AG08395 (cell line): ENCODE data around the gene SLC36A1.
A peak's percentile ranks its signal among the peaks of the same experiment; 100 is the strongest.

ENCODE experiments used
- DNase-seq: peaks from one replicate; pipeline ENCODE4 v3.0.0; 2012; ENCODE audit warnings: mixed read lengths, low spot score

SLC36A1 gene

DNA sequence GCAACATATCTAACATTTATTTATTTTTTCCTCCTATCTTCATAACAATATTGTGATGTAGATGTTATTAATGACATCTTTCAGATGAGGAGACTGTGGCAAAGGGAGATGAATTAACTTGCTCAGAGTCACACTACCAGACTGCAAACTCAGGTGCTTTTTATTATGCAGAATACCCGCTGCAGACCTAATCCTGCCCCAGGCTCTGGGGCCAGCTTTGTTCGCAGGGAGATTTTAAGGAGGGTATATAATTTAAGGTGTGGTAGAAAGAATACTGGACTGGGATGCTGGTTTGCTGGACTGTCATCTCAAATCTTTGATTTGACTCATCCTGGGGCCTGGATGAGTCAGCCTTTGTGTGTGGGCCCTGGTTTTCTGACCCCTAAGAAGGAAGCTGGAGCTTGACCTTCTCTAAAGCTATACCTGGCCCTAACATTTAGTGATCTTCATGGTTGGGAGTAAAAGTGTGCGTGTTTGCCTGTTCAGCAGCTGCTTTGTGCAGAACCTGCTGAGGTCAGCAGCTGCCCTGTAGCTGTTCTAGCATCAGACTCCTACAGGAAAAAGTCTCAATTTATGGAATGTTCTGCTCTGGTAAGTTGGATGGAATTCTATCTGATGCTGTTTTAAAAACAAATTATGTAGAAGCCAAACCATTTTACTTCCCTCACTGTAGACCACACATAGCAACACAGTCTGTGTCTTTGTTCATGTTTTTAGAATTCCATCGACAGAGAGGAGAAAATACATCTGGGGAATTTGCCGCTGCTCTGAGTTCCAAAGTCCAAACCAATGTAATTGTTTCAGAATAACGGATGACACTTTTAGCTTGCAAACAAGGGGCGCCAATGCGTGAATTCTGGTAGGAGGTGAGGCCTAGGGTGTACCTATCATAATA lies 4.5 kb downstream of the SLC36A1 start:
- peak; percentile 48 for DNase-seq

DNA sequence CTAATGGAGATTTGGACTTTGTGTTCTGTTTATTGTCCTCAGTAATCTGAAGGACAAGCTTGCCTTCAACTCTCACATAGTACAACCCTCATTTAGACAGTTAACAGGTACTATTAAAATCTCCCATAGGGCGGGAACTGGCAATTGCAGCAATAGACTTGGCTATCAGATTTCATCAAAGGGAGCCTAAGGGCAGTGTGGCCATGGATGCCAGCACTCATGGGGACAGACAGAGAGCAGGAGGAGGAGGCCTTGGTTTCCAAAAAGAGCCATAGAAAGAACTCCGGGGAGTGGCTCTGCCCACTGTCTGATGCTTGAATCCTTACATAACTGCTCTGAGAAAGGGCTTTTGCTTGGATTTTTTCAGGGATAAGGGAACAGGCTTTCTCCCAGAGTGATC lies 6.8 kb downstream of the SLC36A1 start:
- DNase-seq: no peak

DNA sequence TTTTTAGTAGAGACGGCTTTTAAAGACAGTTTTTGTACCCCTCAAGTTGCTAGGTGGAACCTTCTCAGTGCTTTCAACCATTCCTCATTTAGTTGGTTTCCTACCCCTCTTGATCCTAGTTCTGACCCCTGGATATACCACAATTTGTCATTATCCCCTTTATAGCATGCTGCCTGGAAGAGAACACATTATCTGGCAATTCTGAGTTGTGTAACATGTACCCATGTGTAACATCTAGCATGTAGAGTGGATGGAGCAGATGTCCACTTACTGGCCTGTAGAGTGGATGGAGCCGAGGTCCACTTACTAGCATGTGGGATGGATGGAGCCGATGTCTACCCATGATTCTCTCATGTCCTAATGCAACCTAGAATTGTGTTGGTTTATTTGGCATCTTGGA lies 7.5 kb downstream of the SLC36A1 start:
- no peak for DNase-seq

DNA sequence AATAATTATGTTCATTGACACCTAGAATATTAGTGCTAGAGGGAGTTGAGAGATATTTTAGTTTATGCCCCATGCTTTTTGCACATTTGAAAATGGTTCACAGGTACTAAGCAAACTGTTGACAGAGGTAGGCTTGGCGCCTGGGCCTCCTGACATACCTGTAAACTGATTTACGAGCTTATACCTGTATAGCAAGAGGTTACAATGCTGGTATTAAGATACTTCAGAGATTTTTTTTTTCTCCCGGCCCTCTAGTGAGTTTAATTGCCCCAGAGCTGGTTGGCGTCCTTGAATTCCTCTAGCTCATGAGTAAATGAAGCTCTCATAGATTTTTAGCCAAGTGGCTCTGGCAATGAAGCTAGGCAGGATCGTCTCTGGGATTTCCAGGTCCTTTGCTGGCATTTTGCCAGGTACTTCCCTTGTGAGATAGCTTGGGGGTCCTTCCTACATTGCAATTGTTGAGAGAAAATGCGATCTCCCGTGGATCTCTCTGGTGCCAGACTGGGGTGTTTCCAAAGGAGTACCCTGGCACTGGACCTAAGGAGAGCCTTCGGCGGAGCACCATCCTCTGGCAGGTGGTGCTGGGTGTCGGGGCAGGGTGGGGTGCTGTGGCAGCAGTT lies 9.0 kb downstream of the SLC36A1 start:
- no peak for DNase-seq

DNA sequence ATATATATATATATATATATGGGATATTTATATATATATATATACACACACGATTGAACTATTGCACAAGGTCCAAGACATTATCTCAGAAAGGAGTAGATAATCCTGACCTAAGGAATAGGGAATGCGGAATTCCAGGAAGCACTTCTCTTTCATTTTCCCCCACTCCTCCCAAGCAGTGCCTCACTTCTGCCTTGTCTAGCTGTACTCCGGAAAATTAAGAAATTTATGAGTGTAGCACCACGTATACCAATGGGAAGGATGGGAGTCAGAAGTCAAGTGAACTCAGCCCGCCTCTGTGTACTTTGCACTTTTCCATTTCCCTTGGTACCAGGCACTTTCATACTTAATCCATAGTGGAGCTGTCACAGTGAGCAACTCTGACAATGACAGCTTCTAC lies 10.9 kb downstream of the SLC36A1 start:
- no peak for DNase-seq

DNA sequence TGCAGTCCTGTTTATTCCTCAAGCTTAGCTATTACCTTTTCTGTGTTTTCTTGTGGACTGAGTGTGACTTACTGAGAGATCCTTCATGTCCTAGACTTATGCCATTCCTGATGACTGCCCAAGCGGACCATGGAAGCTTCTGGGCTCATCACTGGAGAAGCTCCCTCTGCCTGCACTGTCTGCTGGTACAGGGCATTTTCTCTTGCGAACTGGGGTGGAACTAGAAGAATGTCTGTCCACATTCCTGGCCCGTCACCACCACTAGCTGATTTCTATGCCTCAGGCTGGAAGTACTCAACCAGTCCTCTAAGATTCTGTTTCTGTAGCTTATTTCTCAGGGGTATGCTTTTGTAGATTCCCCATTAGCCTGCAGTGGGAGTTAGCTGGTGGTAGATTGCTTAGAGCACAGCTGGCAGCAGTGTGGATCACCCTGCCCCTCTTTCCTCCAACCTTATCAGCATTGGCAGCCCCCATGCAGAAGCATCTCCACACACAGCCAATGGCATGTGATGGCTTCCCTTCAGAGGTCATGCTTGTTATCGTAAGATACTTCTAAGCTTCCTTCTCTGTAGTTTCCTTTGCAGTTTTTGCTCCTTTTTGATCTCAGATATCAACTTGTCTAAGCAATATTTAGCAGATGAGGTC lies 12.4 kb downstream of the SLC36A1 start:
- peak; percentile 51 for DNase-seq

DNA sequence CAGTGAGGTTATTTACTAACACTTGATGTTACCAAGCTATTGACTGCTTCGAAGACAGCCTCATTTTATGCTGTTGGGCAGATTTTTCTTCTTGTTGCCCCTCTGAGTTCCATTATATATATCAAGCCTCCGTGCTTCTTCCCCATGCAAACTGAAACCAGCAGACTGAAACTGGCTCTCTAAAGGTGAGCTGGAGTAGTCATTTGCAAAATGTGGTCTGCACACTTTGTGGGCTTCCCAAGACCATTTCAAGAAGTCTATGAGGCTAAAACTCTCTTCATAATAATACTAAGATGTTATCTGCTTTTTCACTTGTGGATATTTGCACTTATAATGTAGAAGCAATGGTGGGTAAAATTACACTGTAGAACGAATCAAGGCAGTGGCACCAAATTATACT lies 13.9 kb downstream of the SLC36A1 start:
- DNase-seq: no peak

DNA sequence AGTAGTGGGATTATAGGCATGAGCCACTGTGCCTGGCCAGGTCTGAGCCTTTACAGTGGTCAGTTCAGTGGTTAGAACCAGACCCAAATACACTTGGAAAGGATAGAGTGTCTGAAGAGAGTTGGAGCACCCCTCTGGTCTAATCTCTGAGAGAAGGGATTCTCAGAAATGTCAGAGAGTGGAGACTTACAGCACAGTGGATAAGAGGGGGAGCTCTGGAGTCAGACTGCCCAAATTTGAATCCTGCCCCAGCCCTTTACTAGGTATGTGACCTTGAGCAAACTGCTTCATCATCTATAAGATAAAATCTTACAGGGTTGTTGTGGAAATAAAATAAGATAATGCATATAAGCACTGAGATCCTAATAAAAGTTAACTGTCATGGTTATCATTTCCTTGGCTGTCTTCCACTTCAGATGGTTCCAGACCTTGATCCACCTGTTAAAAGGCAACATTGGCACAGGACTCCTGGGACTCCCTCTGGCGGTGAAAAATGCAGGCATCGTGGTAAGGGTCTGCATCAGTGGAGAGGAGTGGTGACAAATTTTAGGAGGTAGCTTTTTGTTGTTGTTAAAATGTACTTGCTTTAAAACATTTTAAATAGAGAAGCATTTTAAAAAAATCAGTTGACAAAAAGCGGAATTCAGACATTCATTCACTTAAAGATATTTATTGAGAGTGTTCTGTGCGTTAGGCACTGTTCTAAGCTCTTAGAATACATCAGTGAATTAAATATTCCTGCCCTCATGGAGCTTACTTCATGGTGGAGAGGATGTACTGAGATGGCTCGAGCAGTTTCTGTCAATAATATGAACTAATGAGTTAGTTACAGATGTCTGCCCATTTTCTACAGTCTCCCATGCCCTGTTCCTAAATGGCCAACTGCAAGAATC lies 16.0 kb downstream of the SLC36A1 start:
- no peak for DNase-seq

DNA sequence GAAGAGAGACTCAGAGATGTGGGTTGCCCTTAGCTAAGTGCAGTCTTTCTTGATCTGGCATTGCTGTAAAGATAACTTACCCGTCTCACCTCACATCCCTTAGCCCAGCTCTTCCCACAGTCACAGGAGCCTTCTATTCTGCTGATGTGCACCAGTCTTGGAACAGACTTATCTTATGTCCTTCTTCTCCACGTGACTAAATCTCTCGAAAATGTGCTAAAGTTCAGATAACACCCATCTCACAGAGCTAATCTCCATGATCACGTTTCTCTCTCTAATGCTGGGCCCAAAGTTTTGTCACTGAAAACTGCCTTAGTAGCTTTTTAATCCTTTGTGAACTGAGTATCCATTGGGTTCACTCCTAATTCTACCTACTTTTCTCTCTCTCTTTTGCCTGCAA lies 16.7 kb downstream of the SLC36A1 start:
- no peak for DNase-seq

DNA sequence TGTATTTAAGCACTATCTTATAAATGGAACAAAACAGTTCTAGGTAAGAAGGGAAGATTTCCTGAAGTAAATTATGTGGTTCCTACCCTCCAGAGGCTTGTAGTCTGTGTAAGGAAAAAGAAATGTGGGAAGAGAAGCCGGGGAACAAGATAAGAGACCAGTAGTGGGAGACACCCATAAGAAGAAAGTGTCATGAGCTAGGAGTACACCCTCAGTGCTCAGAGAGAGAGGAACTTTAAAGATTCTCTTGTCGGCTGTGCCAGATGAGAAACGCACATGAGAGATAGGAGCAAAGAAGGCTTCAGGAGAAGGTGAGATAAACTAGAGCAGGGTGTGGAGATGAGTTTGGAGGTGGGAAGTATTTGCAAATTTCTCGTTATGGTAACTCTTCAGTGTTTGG lies 18.1 kb downstream of the SLC36A1 start:
- DNase-seq: no peak

DNA sequence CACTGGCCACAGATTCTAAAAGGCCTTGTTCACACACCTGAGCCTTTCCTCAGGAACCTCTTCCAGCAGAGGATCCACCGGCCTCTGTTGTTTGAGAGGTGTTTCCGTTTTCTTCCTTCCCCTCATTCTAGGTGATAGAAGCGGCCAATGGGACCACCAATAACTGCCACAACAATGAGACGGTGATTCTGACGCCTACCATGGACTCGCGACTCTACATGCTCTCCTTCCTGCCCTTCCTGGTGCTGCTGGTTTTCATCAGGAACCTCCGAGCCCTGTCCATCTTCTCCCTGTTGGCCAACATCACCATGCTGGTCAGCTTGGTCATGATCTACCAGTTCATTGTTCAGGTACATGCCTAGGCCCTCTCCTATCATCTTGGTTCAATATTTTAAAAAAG lies 20.2 kb downstream of the SLC36A1 start:
- no peak for DNase-seq

DNA sequence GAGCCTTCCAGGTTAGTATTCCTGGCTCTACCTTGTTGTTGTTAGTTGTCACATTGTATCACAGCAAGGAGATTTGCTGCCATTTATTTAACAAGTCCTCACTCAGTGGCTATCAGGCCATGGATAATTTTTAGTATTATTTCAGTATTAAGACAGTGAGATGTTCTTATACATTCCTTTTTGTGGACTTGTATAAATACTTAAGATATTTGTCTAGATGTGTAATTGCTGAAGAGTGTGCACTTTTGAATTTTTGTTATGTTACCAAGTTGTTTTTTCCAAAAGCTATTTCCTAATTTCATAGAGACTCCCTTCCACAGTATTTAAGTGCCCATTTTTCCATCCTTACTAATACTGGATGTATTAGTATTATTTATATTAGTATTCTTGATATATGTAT lies 22.0 kb downstream of the SLC36A1 start:
- DNase-seq: peak; percentile 25

DNA sequence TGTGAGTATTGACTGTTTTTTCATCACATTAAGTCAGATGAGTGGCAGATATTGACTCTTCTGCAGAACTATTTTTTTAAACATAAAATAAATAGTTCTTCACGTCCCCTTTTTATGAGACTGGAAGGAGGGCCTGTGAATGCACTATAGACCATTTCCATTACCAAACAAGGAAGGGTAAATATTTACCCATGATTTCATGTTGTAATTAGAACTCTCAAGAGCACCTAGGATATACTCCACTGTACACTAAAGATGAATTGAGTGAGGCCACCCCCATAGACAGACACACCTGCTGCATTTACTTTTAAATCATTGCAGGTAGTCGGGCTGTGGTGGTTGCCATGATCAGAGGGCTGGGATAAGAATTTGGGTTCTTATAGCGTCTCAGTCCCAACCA lies 22.6 kb downstream of the SLC36A1 start:
- no peak for DNase-seq

DNA sequence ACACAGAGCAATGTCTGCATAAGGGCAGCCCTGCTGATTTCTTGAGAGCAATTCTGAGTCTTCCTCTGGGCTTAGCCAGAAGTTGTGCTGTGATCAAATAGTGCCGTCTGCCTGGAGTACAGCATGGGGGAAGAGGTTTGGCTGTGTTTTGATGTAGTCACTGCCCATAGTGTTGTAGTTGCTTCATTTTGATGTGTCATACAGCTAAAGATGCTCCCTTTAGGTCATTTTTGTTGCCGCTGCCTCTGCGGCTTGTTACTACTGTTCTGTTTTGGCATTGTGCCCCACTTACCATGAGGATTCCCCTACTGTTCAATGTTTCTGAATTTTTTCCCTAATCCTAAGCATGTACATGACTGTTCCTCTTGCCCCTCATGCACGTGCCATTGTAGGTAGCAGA lies 23.0 kb downstream of the SLC36A1 start:
- peak; percentile 45 for DNase-seq

DNA sequence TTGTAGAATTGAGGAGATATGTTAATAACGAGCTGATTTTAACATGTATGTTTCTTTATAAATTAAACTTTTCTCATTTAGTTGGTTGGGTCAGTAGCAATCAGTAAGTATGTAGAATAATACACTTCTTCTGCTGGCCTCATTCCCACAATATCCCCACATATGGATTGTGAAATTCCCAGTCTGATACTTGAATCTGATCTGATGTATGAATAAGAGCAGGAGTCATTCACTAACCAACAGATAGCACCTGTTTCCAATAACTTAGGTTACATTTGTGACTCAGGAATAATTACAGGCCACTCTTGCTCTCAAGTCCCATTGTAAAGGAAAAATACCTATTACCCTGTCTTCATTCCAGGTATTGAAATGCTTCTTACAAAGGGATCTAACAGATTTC lies 23.9 kb downstream of the SLC36A1 start:
- no peak for DNase-seq

DNA sequence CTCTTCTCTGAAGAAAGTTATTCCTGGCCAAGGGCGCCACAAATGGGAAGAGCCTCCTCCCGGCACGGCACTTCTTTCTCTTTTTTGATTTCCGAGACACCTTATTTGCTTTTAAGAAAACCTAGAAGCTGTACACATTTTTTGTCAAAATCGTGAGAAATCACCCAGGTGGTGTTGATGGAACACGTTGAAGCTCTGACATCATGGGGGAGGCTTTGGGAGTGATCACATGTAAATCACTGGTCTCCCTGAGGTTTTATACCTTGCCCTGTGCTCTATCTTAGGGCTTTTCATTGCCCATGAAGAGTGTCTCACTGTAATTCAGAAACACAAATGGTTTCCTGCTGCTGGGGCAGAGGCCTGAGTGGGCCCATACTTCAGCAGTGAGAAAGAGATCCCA lies 27.4 kb downstream of the SLC36A1 start:
- no peak for DNase-seq

DNA sequence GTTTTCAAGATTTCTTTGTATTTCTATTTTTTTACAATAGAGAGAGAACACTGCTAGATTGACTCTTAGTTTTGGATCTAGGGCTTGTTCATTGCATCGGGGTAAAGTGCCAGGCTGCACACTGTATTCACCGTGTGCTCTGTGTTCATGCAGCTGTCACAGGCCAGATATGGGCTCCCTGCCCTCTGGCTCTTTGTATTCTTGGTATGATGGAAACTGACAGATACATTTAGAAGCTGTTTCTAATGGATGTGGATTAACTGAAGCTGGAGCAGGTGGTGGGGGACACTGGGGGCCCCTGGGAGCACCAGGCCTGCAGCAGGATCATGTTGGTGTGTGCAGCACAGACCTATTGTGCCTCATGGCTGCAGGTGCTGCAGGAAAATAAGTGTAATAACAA lies 28.0 kb downstream of the SLC36A1 start:
- DNase-seq: no peak

DNA sequence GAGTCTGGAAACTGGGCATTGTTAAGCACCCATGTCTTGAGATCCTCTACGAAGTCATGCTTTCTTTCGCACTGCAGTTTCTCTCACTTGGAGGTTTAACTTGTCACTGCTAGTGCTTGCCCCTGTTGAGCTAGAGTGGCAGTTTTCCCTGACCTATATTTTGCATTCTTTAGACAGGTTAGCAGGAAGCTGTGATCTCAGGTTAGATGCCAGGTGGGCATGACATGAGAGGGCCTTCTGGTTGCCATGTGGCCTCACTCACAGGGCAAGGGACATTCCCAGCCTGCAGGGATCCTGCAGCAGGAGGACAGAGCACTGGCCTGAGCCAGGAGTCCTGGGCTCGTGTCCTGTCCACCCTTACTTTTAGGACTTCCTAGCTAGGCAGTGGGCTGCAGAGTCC lies 28.6 kb downstream of the SLC36A1 start:
- DNase-seq: no peak

DNA sequence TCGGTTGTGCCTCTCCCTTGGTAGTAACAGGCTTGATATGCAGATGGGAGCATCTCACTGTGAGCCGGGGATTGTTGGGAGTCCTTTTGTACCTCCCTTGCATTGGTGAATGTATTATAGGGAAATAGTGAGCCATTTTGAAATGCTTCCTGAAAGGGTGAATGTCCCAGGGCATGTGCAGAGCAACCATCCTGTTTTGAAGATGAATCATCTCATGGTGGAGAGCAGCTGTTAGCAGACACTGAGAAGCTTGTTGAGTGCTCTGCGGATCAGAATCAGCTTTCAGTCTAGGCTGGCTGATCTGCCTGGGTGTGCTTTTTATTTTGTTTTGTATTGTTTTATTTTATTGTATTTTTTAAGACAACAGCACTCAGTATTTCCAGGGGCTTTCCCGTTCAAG lies 29.7 kb downstream of the SLC36A1 start:
- DNase-seq: peak; percentile 44

DNA sequence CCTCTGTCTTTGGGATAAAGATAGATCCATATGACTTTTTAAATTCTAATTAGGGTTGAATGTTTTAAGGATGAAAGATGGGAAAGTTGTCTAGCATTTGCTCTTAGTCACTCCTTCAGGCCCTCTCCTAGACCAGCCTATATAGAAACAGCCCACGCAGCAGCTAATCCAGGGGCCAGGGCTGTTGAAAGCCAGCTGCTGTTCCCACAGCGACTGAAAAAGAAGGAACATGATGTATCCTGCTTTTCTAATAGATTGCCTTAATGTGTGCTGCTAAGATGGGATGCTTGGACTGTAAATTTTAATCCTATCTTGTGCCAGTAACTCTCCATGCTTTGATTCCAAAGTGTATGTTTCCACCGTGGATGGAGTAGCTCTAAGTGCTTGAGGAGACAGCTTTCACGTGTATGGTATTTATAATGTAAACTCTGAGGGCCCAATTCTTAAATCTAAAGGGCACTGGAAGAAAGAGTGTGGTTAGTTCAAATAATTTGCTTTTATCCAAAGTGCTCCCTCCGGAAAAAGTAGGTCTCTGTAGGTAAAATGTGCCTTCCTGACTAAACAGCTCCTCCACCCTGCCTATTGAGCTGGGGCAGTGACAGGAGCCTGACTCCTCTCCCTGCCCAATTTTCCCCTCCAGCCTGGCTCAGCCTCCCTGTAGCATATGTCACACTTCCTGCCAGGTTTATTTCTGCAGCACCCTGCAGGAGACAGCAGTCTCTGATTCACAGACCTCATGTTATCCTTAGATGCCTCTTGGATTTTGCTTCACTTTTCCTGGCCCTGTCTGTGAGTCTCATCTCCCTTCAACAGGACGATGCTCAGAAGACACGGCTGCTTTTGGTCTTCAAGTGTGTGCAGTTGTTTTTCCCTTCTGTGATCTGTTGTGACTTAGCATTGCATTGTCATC lies 33.2 kb downstream of the SLC36A1 start:
- peak; percentile 76 for DNase-seq

DNA sequence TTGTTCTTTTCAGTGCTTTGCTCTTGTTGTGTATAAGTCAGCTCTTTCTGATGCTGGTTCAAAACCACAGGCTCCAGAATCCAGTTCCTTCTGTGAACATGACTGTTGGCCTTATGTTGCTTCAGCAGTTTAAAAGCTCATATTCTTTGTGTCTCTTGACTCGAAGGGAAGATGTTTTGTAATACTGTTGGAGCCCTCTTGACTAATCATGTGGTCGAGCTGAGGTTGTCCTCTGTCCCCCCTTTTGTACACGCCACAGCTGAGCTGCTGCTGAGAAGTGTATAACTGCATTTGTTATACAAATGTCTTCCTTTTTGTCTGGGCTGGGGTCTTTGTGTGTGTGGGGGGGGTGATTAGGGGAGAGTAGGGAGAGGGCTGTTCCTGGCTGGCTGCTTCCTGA lies 35.8 kb downstream of the SLC36A1 start:
- DNase-seq: no peak
